Activated T-helper 2 cell treated with anti-CD3 and anti-CD28 coated beads, Interferon-gamma antibody, Interleukin-2, Interleukin-4, amounts not matched to agents 10 μg/mL and 5 μg/mL and 100 μg/mL, durations not matched to agents 14 hours and 24 hours and 36 hours (primary cell): ENCODE measurements around the gene PHF8. TPM values are rescaled to one million over a fixed set of nuclear protein-coding genes. Genes with fewer than 3 reads are reported as not detected.

ENCODE experiments used
- DNase-seq: peaks from one replicate; pipeline ENCODE4 v3.0.0; 2021; ENCODE audit warnings: low spot score
- H3K27ac Mint-ChIP-seq: one replicate; pipeline ENCODE4 v1.8.0; 2021; ENCODE audit warnings: mixed read lengths
- H3K27me3 Mint-ChIP-seq: one replicate; pipeline ENCODE4 v1.8.0; 2021; ENCODE audit warnings: low read depth, mixed read lengths
- H3K36me3 Mint-ChIP-seq: one replicate; pipeline ENCODE4 v1.8.0; 2021; ENCODE audit warnings: low read depth, mixed read lengths
- H3K4me1 Mint-ChIP-seq: one replicate; pipeline ENCODE4 v1.8.0; 2021; ENCODE audit warnings: low read depth, mixed read lengths
- H3K4me3 Mint-ChIP-seq: one replicate; pipeline ENCODE4 v1.8.0; 2021; ENCODE audit warnings: low read depth, mild to moderate bottlenecking, moderate library complexity, mixed read lengths
- H3K9me3 Mint-ChIP-seq: one replicate; pipeline ENCODE4 v1.8.0; 2021; ENCODE audit warnings: mixed read lengths
- intact Hi-C: fragments of 100-400 bp; cut with micrococcal nuclease; formaldehyde crosslinking; loops from one replicate; pipeline ENCODE4 v1.15.1; 2023
- total RNA-seq: library from RNA; stranded (reverse); gene quantifications from 2 replicates; pipeline ENCODE4 v1.2.3, GENCODE V29; 2022

PHF8 gene
- total RNA-seq, 1 donor from 2014 or later = 47.5 TPM

DNA sequence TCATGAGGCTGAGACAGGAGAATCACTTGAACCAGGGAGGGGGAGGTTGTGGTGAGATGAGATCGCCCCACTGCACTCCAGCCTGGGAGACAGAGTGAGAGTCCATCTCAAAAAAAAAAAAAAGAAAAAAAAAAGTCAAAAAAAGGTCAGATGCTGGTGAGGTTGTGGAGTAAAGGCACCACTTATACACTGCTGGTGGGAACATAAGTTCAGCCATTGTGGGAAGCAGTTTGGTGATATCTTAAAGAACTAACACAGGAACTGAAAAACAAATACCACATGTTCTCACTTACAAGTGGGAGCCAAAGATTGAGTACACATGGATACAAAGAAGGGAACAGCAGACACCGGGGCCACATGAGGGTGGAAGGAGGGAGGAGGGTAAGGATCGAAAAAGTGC, 149.0 kb downstream of the PHF8 start:
- Mint-ChIP-seq H3K9me3 (no peaks in the 10 kb centered on the region), H3K27ac (no peak overlapping the region), H3K36me3 (no peaks in the 10 kb centered on the region), H3K4me3 (no peak overlapping the region), H3K4me1 (no peaks in the 10 kb centered on the region), H3K27me3 (no peaks in the 10 kb centered on the region)
- DNase-seq = no peak
- intact Hi-C loops = no loop called here

Other genes starting within 250 kb of the PHF8 start
- gene FAM120C, start 138.8 kb upstream of the PHF8 start, total RNA-seq = 10.0 and 10.6 TPM in 2 replicates